Esophagus muscularis mucosa (tissue), 4 donors: ENCODE measurements around the gene STRBP. TPM values are rescaled to one million over a fixed set of nuclear protein-coding genes. Genes with fewer than 3 reads are reported as not detected.

Experiments
- DNase-seq: peaks from one replicate; pipeline ENCODE4 v3.0.0-alpha.2; 2017; ENCODE audit errors: extremely low spot score
- H3K27ac ChIP-seq, 4 donors: fragments of 200-600 bp; sonication (generic); replicated peaks in 1 of 4; 1 replicate in 3 of 4; 2 replicates in 1 of 4; pipeline ENCODE4 v1.5.1; 2016 to 2019; ENCODE audit warnings: mild to moderate bottlenecking in 1 of 4
- H3K27me3 ChIP-seq, 4 donors: fragments of 200-600 bp; sonication (generic); one replicate each; pipeline versions ENCODE4 v1.5.1 to v1.6.0; 2016 to 2019
- H3K36me3 ChIP-seq, 4 donors: fragments of 200-600 bp; sonication (generic); one replicate each; pipeline ENCODE4 v1.5.1; 2016 to 2019
- H3K4me1 ChIP-seq, 4 donors: fragments of 200-600 bp; sonication (generic); one replicate each; pipeline ENCODE4 v1.5.1; 2016 to 2019
- H3K4me3 ChIP-seq, 4 donors: fragments of 200-600 bp; sonication (generic); 1 replicate in 2 of 4; 2 replicates in 2 of 4; pipeline ENCODE4 v1.5.1; 2016 to 2019; ENCODE audit warnings: mild to moderate bottlenecking in 4 of 4, moderate library complexity in 1 of 4
- H3K9me3 ChIP-seq, 4 donors: fragments of 200-600 bp; sonication (generic); 1 replicate in 3 of 4; 2 replicates in 1 of 4; pipeline ENCODE4 v1.5.1; 2016 to 2019
- EP300 ChIP-seq: sonication (generic); formaldehyde crosslinking; IDR thresholded peaks from one replicate; pipeline ENCODE4 v1.6.1; 2017; ENCODE audit warnings: antibody characterized with exemption
- POLR2A ChIP-seq: fragments of 450-650 bp; IDR thresholded peaks from one replicate; pipeline ENCODE4 v1.6.1; 2017; ENCODE audit warnings: antibody characterized with exemption, moderate library complexity, mild to moderate bottlenecking, low read depth
- POLR2AphosphoS5 ChIP-seq, 2 donors: sonication (generic); formaldehyde crosslinking; IDR thresholded peaks; one replicate each; pipeline ENCODE4 v1.6.1; 2017; ENCODE audit warnings: antibody characterized with exemption in 2 of 2
- WGBS: methylation state at CpG from one replicate; pipeline ENCODE4 v1.1.5; 2018; 5-methylcytosine and 5-hydroxymethylcytosine counted together
- intact Hi-C: fragments of 100-400 bp; cut with DNase I; formaldehyde crosslinking; loops from one replicate; pipeline ENCODE4 v1.15.1; 2023
- total RNA-seq, 4 donors: library from RNA; depleted of rRNA; stranded (reverse); fragments of >200 nt; gene quantifications; one replicate each; pipeline versions ENCODE4 v1.1.0 to v1.2.1, GENCODE V29; 2016
- TF ChIP-seq, protein P1 (sequence below), 3 experiments: fragments of 200-600 bp in 2 of 3; fragments of 450-650 bp in 1 of 3; sonication (generic) in 2 of 3; IDR thresholded peaks; one replicate each; pipeline ENCODE4 v1.5.1; 2017 to 2019; ENCODE audit warnings: antibody characterized with exemption in 3 of 3, mild to moderate bottlenecking in 2 of 3, moderate library complexity in 1 of 3

The STRBP gene
- total RNA-seq, 4 donors from 2014 or later, result 11.2 to 20.6 (median 14.5) TPM

DNA sequence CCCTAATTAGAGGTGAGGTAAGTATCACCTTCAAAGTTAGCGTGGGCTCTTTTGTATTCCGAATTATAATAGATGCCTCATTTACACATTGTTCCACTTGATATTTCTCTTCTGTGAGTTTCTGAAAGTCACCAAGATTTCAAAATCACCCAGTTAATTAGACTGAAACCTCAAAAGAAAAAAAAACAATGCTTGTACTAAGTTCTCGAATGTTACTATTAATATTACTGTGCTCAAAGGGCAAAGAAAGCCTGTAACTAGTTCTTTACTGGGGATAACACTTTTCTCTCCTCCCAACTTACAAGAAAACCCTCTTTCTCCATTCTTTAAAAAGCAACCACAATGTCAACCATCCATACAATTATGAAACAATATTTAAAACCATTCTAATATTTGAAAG lies 98.5 kb downstream of the STRBP start:
- intact Hi-C loops, result no loop called here
- no peak for DNase-seq
- H3K4me3 ChIP-seq, result no peak overlapping the region
- WGBS, result 76% methylated on average over 3 of the region's 3 CpGs
- H3K9me3 ChIP-seq, result no peaks in the 10 kb centered on the region
- no peak overlapping the region for H3K27ac ChIP-seq
- no peaks in the 10 kb centered on the region for H3K36me3 ChIP-seq
- H3K4me1 ChIP-seq, result peaks cover 0 to 2% (median 0%) of the 10 kb centered on the region in 4 donors
- no peaks in the 10 kb centered on the region for H3K27me3 ChIP-seq
- TF ChIP-seq POLR2AphosphoS5 (IDR thresholded peaks at IDR 0.05) (no peak), EP300 (no peak)
- TF ChIP-seq, protein P1, sequence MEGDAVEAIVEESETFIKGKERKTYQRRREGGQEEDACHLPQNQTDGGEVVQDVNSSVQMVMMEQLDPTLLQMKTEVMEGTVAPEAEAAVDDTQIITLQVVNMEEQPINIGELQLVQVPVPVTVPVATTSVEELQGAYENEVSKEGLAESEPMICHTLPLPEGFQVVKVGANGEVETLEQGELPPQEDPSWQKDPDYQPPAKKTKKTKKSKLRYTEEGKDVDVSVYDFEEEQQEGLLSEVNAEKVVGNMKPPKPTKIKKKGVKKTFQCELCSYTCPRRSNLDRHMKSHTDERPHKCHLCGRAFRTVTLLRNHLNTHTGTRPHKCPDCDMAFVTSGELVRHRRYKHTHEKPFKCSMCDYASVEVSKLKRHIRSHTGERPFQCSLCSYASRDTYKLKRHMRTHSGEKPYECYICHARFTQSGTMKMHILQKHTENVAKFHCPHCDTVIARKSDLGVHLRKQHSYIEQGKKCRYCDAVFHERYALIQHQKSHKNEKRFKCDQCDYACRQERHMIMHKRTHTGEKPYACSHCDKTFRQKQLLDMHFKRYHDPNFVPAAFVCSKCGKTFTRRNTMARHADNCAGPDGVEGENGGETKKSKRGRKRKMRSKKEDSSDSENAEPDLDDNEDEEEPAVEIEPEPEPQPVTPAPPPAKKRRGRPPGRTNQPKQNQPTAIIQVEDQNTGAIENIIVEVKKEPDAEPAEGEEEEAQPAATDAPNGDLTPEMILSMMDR (IDR thresholded peaks at IDR 0.05), result no peak

DNA sequence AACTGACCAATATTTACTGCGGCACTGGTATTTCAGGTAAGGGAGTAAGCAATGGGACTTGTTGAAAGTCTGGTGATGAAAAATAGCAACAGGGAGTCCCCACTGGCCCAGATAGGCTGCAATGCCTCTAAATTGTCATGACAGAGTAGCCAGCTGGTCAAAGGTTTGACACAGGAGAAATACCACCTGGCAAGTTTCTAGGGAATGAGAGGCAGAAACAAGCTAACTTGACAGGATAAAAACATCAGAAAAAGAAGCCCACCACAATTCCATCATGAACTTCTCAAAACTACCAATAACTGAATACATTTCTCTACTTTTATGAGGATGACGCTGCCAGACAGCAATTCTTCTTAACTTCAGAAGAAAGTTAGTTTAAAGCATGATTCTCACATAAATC lies 99.8 kb downstream of the STRBP start:
- 91% methylated on average over 2 of the region's 2 CpGs for WGBS
- intact Hi-C loops, result no loop called here
- peaks cover 0 to 2% (median 0%) of the 10 kb centered on the region in 4 donors for H3K4me1 ChIP-seq

DNA sequence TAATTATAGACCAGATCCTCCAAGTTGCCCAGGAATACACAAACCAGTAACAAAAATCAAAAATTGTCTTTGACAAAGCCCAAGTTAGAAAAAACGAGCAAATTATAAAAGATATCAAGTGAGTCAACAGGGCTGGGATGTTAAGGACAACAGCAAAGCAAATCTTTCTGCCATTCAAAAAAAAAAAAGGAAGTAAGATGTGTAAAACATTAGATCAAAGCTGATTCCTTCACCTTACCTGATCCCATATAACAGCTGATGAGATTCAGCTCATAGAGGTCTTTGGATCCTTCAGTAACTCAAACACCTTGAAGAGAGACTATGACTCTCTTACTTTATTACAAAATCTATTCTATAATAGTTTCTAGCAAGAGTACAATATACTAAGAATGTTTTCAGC lies 100.9 kb downstream of the STRBP start:
- Histone ChIP-seq H3K4me3 (no peak overlapping the region), H3K4me1 (peaks cover 0 to 2% (median 0%) of the 10 kb centered on the region in 4 donors), H3K27ac (no peak overlapping the region), H3K9me3 (no peaks in the 10 kb centered on the region), H3K36me3 (no peaks in the 10 kb centered on the region), H3K27me3 (no peaks in the 10 kb centered on the region)
- intact Hi-C loops, result no loop called here
- DNase-seq, result no peak
- WGBS, result 89% methylated on average over 1 of the region's 1 CpG
- TF ChIP-seq, protein P1 (IDR thresholded peaks at IDR 0.05), result no peak
- TF ChIP-seq POLR2AphosphoS5 (IDR thresholded peaks at IDR 0.05), result no peak
- TF ChIP-seq EP300, result no peak
- no peak for TF ChIP-seq POLR2A

More for the DNA sequence above, 99.8 kb downstream of the STRBP start:
- Histone ChIP-seq H3K4me3 (no peak overlapping the region), H3K9me3 (no peaks in the 10 kb centered on the region), H3K27me3 (no peaks in the 10 kb centered on the region), H3K36me3 (no peaks in the 10 kb centered on the region), H3K27ac (no peak overlapping the region)
- TF ChIP-seq POLR2AphosphoS5 (IDR thresholded peaks at IDR 0.05) (no peak), POLR2A (no peak), EP300 (no peak)
- TF ChIP-seq, protein P1 (IDR thresholded peaks at IDR 0.05), result no peak
- DNase-seq, result no peak

DNA sequence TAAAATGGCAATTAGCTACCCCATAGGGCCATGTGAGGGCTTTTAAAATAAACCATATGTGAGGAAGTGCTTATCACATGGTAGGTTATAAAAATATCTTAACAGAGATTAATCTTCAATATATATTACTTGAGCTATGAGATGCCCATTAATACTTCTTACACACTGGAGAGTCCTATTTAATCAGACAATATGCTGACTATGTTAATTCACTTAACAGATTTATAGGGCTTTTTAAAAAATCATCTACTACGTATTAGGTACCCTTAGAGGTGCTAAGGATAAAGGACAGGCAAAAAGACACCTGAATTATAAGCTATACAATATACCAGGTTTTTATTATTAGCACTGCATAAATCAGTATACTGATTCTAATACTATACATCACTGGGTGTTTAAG lies 102.6 kb downstream of the STRBP start:
- no peaks in the 10 kb centered on the region for H3K27me3 ChIP-seq
- intact Hi-C loops, result no loop called here
- H3K4me3 ChIP-seq, result no peak overlapping the region
- no peak for DNase-seq
- peaks cover 0 to 2% (median 0%) of the 10 kb centered on the region in 4 donors for H3K4me1 ChIP-seq
- H3K27ac ChIP-seq, result no peak overlapping the region
- TF ChIP-seq POLR2AphosphoS5 (IDR thresholded peaks at IDR 0.05) (no peak), EP300 (no peak), POLR2A (no peak)
- TF ChIP-seq, protein P1 (IDR thresholded peaks at IDR 0.05), result no peak
- no peaks in the 10 kb centered on the region for H3K36me3 ChIP-seq
- WGBS, result 87% methylated on average over 1 of the region's 1 CpG
- no peaks in the 10 kb centered on the region for H3K9me3 ChIP-seq

DNA sequence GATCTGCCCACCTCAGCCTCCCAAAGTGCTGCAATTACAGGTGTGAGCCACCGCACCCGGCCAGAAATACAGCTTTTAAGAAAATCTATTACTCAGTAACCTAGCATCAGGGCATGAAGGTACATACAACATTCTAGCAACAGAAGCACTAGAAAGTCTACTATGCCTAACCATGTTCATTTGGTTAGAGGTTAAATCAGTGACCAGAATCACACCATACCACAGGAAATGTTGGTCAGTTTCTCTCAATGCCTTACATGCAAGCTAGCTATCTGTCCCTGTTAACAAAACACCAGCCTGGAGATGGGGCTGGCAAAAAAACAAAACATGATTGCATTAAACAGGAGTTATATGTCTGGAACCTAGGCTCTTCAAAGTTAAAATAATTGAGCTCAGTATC lies 104.1 kb downstream of the STRBP start:
- TF ChIP-seq POLR2AphosphoS5 (IDR thresholded peaks at IDR 0.05) (no peak), POLR2A (no peak), EP300 (no peak)
- TF ChIP-seq, protein P1 (IDR thresholded peaks at IDR 0.05), result no peak
- Histone ChIP-seq H3K36me3 (no peaks in the 10 kb centered on the region), H3K9me3 (no peaks in the 10 kb centered on the region), H3K4me3 (no peak overlapping the region), H3K4me1 (no peaks in the 10 kb centered on the region), H3K27me3 (no peaks in the 10 kb centered on the region), H3K27ac (no peak overlapping the region)
- WGBS, result 100% methylated on average over 2 of the region's 2 CpGs
- DNase-seq, result no peak
- intact Hi-C loops, result no loop called here
